Progenitor cell of endocrine pancreas (in vitro differentiated cells): Measurements from ENCODE around the gene RERE. TPM values are rescaled to one million over a fixed set of nuclear protein-coding genes. Genes with fewer than 3 reads are reported as not detected.
"Not testable (repeated sequence)": the region's sequence is repeated elsewhere in the genome, so short reads cannot be mapped to it uniquely, and the experiment has no call there.

ENCODE experiments used
- DNase-seq: peaks from one replicate; pipeline ENCODE4 v3.0.0; 2021; ENCODE audit warnings: low spot score; ENCODE audit not compliant: unreplicated experiment
- H3K27ac Mint-ChIP-seq: 2 replicates; pipeline ENCODE4 v1.8.0; 2021; ENCODE audit warnings: mild to moderate bottlenecking, moderate library complexity, mixed read lengths
- H3K27me3 Mint-ChIP-seq: 2 replicates; pipeline ENCODE4 v1.8.0; 2021; ENCODE audit warnings: mixed read lengths
- H3K36me3 Mint-ChIP-seq: 2 replicates; pipeline ENCODE4 v1.8.0; 2022; ENCODE audit warnings: mixed read lengths; ENCODE audit not compliant: insufficient read depth
- H3K4me1 Mint-ChIP-seq: 2 replicates; pipeline ENCODE4 v1.8.0; 2021; ENCODE audit warnings: low read depth, mixed read lengths
- H3K4me3 Mint-ChIP-seq: 2 replicates; pipeline ENCODE4 v1.8.0; 2021; ENCODE audit warnings: low read depth, mild to moderate bottlenecking, moderate library complexity, mixed read lengths
- H3K9me3 Mint-ChIP-seq: 2 replicates; pipeline ENCODE4 v1.8.0; 2021; ENCODE audit warnings: low read depth, mixed read lengths
- total RNA-seq: library from RNA; stranded (reverse); gene quantifications from 2 replicates; pipeline ENCODE4 v1.2.1, GENCODE V29; 2021
- TF ChIP-seq, protein P1 (sequence below): fragments of 200-600 bp; sonication (generic); IDR thresholded peaks from one replicate; pipeline ENCODE4 v1.5.0; 2021; ENCODE audit warnings: antibody characterized with exemption, mild to moderate bottlenecking; ENCODE audit not compliant: unreplicated experiment

The RERE gene
- total RNA-seq, 1 donor from 2014 or later: 329 TPM

DNA sequence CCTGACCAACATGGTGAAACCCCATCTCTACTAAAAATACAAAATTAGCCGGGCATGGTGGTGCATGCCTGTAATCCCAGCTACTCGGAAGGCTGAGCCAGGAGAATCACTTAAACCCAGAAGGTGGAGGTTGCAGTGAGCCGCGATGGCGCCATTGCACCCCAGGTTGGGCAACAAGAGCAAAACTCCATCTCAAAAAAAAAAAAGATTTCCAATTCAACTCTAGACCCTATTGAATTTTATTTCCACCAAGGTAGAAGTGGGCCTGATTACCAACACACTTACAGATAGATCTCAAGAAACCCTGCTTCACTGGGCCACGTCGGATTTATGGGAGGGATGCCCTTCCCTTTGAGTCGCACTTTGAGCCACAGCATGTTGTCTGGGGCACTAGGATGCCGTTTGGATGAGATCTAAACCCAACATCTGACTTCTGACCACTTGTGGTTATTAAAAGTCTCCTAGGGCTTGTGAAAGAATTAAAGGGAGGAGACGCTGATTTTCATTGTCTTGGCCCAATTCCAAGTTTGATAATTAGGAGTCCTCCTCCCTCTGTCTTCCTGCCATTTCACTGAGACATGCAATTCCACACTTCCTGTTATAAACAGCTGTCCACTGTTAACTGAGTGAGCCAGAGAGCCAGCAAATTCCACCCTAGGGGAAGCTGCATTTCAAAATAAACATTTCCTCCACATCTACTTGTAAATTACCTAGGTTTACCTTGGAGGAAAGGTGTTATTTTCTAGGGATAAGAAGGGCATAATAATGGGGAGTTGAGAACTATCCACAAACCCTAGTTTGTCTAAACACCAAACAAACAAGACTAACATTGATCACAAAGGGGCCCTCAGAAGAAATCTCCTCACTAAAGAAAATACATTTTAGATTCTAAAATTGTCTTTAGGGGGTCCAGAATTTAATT lies 5.2 kb upstream of the RERE start:
- no peaks in the 10 kb centered on the region for H3K9me3 Mint-ChIP-seq
- H3K4me3 Mint-ChIP-seq: no peak overlapping the region
- H3K27ac Mint-ChIP-seq: peak overlapping the region; percentile 92
- peaks cover 25% of the 10 kb centered on the region for H3K4me1 Mint-ChIP-seq
- TF ChIP-seq, protein P1, sequence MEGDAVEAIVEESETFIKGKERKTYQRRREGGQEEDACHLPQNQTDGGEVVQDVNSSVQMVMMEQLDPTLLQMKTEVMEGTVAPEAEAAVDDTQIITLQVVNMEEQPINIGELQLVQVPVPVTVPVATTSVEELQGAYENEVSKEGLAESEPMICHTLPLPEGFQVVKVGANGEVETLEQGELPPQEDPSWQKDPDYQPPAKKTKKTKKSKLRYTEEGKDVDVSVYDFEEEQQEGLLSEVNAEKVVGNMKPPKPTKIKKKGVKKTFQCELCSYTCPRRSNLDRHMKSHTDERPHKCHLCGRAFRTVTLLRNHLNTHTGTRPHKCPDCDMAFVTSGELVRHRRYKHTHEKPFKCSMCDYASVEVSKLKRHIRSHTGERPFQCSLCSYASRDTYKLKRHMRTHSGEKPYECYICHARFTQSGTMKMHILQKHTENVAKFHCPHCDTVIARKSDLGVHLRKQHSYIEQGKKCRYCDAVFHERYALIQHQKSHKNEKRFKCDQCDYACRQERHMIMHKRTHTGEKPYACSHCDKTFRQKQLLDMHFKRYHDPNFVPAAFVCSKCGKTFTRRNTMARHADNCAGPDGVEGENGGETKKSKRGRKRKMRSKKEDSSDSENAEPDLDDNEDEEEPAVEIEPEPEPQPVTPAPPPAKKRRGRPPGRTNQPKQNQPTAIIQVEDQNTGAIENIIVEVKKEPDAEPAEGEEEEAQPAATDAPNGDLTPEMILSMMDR: no peak
- no peaks in the 10 kb centered on the region for H3K27me3 Mint-ChIP-seq
- H3K36me3 Mint-ChIP-seq: no peaks in the 10 kb centered on the region
- no peak for DNase-seq

DNA sequence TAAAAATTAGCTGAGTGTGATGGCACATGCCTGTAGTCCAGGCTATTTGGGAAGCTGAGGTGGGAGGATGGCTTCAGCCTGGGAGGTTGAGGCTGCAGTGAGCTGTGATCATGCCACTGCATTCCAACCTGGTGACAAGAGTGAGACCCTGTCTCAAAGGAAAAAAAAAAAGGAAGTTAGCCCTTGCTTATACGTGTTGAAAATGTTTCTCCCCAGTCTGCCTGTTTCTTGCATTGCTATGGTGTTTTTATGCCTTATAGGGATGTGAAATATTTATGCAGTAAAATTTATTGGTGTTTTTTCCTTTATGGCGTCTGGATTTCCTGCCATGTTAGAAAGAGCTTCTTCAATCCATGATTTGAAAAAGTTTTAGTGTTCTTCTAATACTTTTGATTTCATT lies 3.6 kb upstream of the RERE start:
- no peak for DNase-seq
- H3K27ac Mint-ChIP-seq: no peak overlapping the region
- no peak overlapping the region for H3K4me3 Mint-ChIP-seq
- TF ChIP-seq, protein P1: no peak
- no peaks in the 10 kb centered on the region for H3K36me3 Mint-ChIP-seq
- peaks cover 27% of the 10 kb centered on the region for H3K4me1 Mint-ChIP-seq
- no peaks in the 10 kb centered on the region for H3K9me3 Mint-ChIP-seq
- no peaks in the 10 kb centered on the region for H3K27me3 Mint-ChIP-seq

- not testable (repeated sequence) for H3K27me3 Mint-ChIP-seq, H3K9me3 Mint-ChIP-seq, DNase-seq, H3K36me3 Mint-ChIP-seq
- Mint-ChIP-seq H3K4me3 (peak overlapping the region; percentile 89), H3K27ac (peak overlapping the region; percentile 98), H3K4me1 (peaks cover 47% of the 10 kb centered on the region)
Measured at GRCh38 chr1:8818789-8819188, 1.3 kb upstream of the RERE start.

DNA sequence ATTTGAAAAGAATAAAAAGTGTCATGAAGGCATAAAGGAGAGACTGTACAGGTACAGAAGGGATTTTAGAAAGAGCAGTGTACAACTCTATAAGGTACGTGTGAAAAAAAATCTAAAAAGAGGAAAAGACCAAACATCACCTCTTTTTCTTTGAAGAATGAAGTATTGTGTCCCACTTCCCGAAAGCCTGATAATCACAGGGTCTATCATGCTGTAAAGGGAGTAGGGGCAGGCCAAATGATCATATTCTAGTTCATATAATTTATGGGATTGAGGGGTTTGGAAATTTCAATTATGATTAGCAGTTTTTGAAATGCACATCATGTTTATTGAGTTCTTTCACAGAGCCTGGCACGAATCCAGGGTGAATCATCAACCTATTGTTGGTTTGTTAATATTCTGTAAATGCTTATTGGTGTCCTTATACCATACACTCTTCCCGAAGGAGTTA lies 910 bp upstream of the RERE start:
- Mint-ChIP-seq H3K36me3 (no peaks in the 10 kb centered on the region), H3K27me3 (no peaks in the 10 kb centered on the region), H3K4me1 (peaks cover 51% of the 10 kb centered on the region), H3K27ac (peak overlapping the region; percentile 98), H3K9me3 (no peaks in the 10 kb centered on the region), H3K4me3 (peak overlapping the region; percentile 89)
- no peak for DNase-seq
- TF ChIP-seq, protein P1: no peak

DNA sequence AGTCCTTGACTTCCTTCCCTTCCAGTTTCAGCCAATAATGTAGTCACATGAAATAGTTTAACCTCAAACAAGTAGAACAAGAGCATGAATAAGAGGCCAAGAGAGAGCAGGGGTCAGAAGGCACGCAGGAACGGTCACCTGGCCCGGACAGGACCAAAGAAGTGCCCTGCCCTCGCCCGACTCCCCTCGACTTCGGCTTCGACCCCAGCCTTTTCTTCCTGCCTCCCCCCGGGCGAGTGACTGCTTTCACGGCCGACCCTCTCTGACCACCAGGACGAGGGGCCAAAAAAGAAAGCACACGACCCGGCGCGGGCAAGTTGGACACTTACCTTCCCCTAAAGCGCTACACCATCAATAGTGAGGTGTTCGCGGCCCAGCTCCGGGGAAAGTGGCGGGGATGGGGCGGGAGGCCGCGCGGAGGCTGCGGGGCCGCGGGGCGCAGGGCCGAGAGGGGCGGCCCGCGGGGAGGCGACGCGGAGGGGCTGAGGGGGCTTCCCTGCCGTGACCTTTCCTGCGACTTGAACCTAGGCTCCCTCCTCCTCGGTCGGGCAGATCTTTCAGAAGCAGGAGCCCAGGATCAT lies 519 bp downstream of the RERE start:
- H3K4me3 Mint-ChIP-seq: peak overlapping the region; percentile 92
- H3K9me3 Mint-ChIP-seq: no peaks in the 10 kb centered on the region
- H3K4me1 Mint-ChIP-seq: peaks cover 46% of the 10 kb centered on the region
- no peak for DNase-seq
- H3K27ac Mint-ChIP-seq: peak overlapping the region; percentile 96
- TF ChIP-seq, protein P1: no peak
- no peaks in the 10 kb centered on the region for H3K36me3 Mint-ChIP-seq
- no peaks in the 10 kb centered on the region for H3K27me3 Mint-ChIP-seq
